CD4-positive, alpha-beta T cell (primary cell): ENCODE data around the gene CAPN15. TPM values are rescaled to one million over a fixed set of nuclear protein-coding genes. Genes with fewer than 3 reads are reported as not detected.

Source experiments
- ATAC-seq: fragments of 200-7000 bp; cut with Tn5 transposase; one replicate; pipeline ENCODE4 v1.10.0; 2022; ENCODE audit warnings: mild to moderate bottlenecking; ENCODE audit not compliant: poor library complexity
- CTCF ChIA-PET: fragments of 350-600 bp; sonication (Branson Sonifier 250); formaldehyde crosslinking; loops from one replicate; lab custom pipeline; 2021; ENCODE audit warnings: antibody characterized with exemption, inconsistent platforms; lab: Charles Lee
- POLR2A ChIA-PET: fragments of 350-600 bp; sonication (Branson Sonifier 250); formaldehyde crosslinking; loops from one replicate; lab custom pipeline; 2021; ENCODE audit warnings: antibody characterized with exemption, inconsistent platforms; lab: Charles Lee
- DNase-seq, 14 experiments: peaks; one replicate each; pipeline ENCODE4 v3.0.0-alpha.2; 2013 to 2020; ENCODE audit warnings: mixed read lengths in 2 of 14
- H3K27ac ChIP-seq, 2 donors: one replicate each; pipeline versions ENCODE4 v1.5.1 to v1.7.0; 2013; ENCODE audit warnings: low read length in 2 of 2, low read depth in 1 of 2, mild to moderate bottlenecking in 1 of 2
- H3K27me3 ChIP-seq, 2 experiments: 1 replicate in 1 of 2; 2 replicates in 1 of 2; pipeline versions ENCODE4 v1.6.1 to v1.7.0; 2013; ENCODE audit warnings: low read length in 2 of 2, control low read depth in 1 of 2, mild to moderate bottlenecking in 1 of 2, moderate library complexity in 1 of 2; ENCODE audit not compliant: insufficient read depth in 2 of 2, control insufficient read depth in 1 of 2
- H3K36me3 ChIP-seq: one replicate; pipeline ENCODE4 v1.6.1; 2013; ENCODE audit warnings: low read length, control low read depth; ENCODE audit not compliant: insufficient read depth
- H3K4me1 ChIP-seq: one replicate; pipeline ENCODE4 v1.6.1; 2013; ENCODE audit warnings: low read length, control low read depth; ENCODE audit not compliant: insufficient read depth
- H3K4me3 ChIP-seq: one replicate; pipeline ENCODE4 v1.5.1; 2013; ENCODE audit warnings: mild to moderate bottlenecking, low read length, moderate library complexity
- H3K9me3 ChIP-seq, 2 experiments: 1 replicate in 1 of 2; 2 replicates in 1 of 2; pipeline versions ENCODE4 v1.6.1 to v1.7.0; 2013; ENCODE audit warnings: low read length in 2 of 2, mild to moderate bottlenecking in 2 of 2, control low read depth in 1 of 2, moderate library complexity in 1 of 2; ENCODE audit not compliant: control insufficient read depth in 1 of 2, insufficient read depth in 1 of 2
- H3K27ac Mint-ChIP-seq: one replicate; pipeline ENCODE4 v1.8.0; 2020; ENCODE audit warnings: mixed read lengths
- H3K27me3 Mint-ChIP-seq: one replicate; pipeline ENCODE4 v1.8.0; 2021; ENCODE audit warnings: mixed read lengths
- H3K36me3 Mint-ChIP-seq: one replicate; pipeline ENCODE4 v1.8.0; 2021; ENCODE audit warnings: low read depth, mixed read lengths
- H3K4me1 Mint-ChIP-seq: one replicate; pipeline ENCODE4 v1.8.0; 2021; ENCODE audit warnings: low read depth, mixed read lengths
- H3K4me3 Mint-ChIP-seq: one replicate; pipeline ENCODE4 v1.8.0; 2020; ENCODE audit warnings: mild to moderate bottlenecking, mixed read lengths
- H3K9me3 Mint-ChIP-seq: one replicate; pipeline ENCODE4 v1.8.0; 2020; ENCODE audit warnings: mixed read lengths
- CTCF ChIP-seq: fragments of 200-600 bp; IDR thresholded peaks from one replicate; pipeline ENCODE4 v1.8.0; 2022; ENCODE audit warnings: antibody characterized with exemption, mild to moderate bottlenecking
- intact Hi-C, 2 experiments: fragments of 100-400 bp; cut with DNase I in 1 of 2; cut with micrococcal nuclease in 1 of 2; formaldehyde crosslinking; loops; one replicate each; pipeline versions ENCODE4 v1.15.1 to v1.9.0; 2023 to 2025; cut with DNase I, micrococcal nuclease
- total RNA-seq, 174 experiments: library from RNA in 2 of 174; stranded (reverse) in 2 of 174; gene quantifications; one replicate each; pipeline ENCODE4 v1.2.3 and lab custom pipeline; 2021 to 2026

Gene CAPN15
- total RNA-seq, 2 experiments from 2014 or later = 35.5 to 36.9 TPM

- Histone ChIP-seq H3K4me1 (peaks cover 17% of the 10 kb centered on the region), H3K9me3 (no peaks in the 10 kb centered on the region), H3K36me3 (no peaks in the 10 kb centered on the region), H3K4me3 (no peak overlapping the region), H3K27ac (no peak overlapping the region), H3K27me3 (no peaks in the 10 kb centered on the region)
- intact Hi-C loops = no loop called here
- ChIA-PET CTCF (no interaction called here), POLR2A (no interaction called here)
- no peaks in the 10 kb centered on the region for H3K9me3 Mint-ChIP-seq
- no peak for ATAC-seq
- no peak overlapping the region for H3K27ac Mint-ChIP-seq
- peaks cover 14% of the 10 kb centered on the region for H3K4me1 Mint-ChIP-seq
- no peaks in the 10 kb centered on the region for H3K36me3 Mint-ChIP-seq
- no peak overlapping the region for H3K4me3 Mint-ChIP-seq
- no peak for DNase-seq
- TF ChIP-seq CTCF = no peak
- no peaks in the 10 kb centered on the region for H3K27me3 Mint-ChIP-seq
These were observed 5.9 kb upstream of the CAPN15 start for GRCh38 chr16:521381-522210.

GRCh38 chr16:522320-523096, 5.0 kb upstream of the CAPN15 start:
- H3K27ac Mint-ChIP-seq = no peak overlapping the region
- no peak for DNase-seq
- H3K36me3 ChIP-seq = no peaks in the 10 kb centered on the region
- peak overlapping the region; percentile 65 for H3K4me3 Mint-ChIP-seq
- H3K27me3 ChIP-seq = no peaks in the 10 kb centered on the region
- intact Hi-C loops = no loop called here
- H3K4me1 ChIP-seq = peaks cover 21% of the 10 kb centered on the region
- H3K36me3 Mint-ChIP-seq = no peaks in the 10 kb centered on the region
- H3K9me3 Mint-ChIP-seq = no peaks in the 10 kb centered on the region
- H3K9me3 ChIP-seq = no peaks in the 10 kb centered on the region
- no peak for TF ChIP-seq CTCF
- H3K4me3 ChIP-seq = no peak overlapping the region
- ChIA-PET CTCF (no interaction called here), POLR2A (no interaction called here)
- H3K27ac ChIP-seq = no peak overlapping the region
- peaks cover 16% of the 10 kb centered on the region for H3K4me1 Mint-ChIP-seq
- H3K27me3 Mint-ChIP-seq = no peaks in the 10 kb centered on the region
- no peak for ATAC-seq

GRCh38 chr16:523097-523741, 4.3 kb upstream of the CAPN15 start:
- Histone ChIP-seq H3K4me3 (no peak overlapping the region), H3K4me1 (peaks cover 22% of the 10 kb centered on the region), H3K27ac (no peak overlapping the region), H3K36me3 (no peaks in the 10 kb centered on the region), H3K27me3 (no peaks in the 10 kb centered on the region), H3K9me3 (no peaks in the 10 kb centered on the region)
- no peaks in the 10 kb centered on the region for H3K27me3 Mint-ChIP-seq
- H3K9me3 Mint-ChIP-seq = no peaks in the 10 kb centered on the region
- DNase-seq = no peak
- ChIA-PET POLR2A (no interaction called here), CTCF (no interaction called here)
- no peaks in the 10 kb centered on the region for H3K36me3 Mint-ChIP-seq
- H3K4me1 Mint-ChIP-seq = peaks cover 16% of the 10 kb centered on the region
- intact Hi-C loops = no loop called here
- TF ChIP-seq CTCF = no peak
- no peak for ATAC-seq
- H3K4me3 Mint-ChIP-seq = peak overlapping the region; percentile 65
- H3K27ac Mint-ChIP-seq = no peak overlapping the region
